K562 (cell line): Measurements from ENCODE around the gene CLIP2. TPM values are rescaled to one million over a fixed set of nuclear protein-coding genes. Genes with fewer than 3 reads are reported as not detected.

ENCODE experiments used
- ARID2 ChIP-seq: fragments of 450-650 bp; IDR thresholded peaks from 2 replicates; pipeline ENCODE4 v1.6.1; 2017; ENCODE audit warnings: antibody characterized with exemption, mild to moderate bottlenecking
- BMI1 ChIP-seq: fragments of 150-350 bp; IDR thresholded peaks from 2 replicates; pipeline ENCODE4 v1.6.1; 2014; ENCODE audit warnings: low read length
- FOXM1 ChIP-seq, 2 experiments: fragments of 450-650 bp in 1 of 2; sonication (generic) in 1 of 2; formaldehyde crosslinking in 1 of 2; IDR thresholded peaks; 2 replicates each; pipeline versions ENCODE4 v1.6.1 to v1.9.0; 2017 to 2022; ENCODE audit warnings: low read depth in 2 of 2, mild to moderate bottlenecking in 2 of 2, missing genetic modification reagents in 1 of 2, moderate library complexity in 1 of 2
- HSF4 ChIP-seq: fragments of 250-450 bp; sonication (Bioruptor Pico); IDR thresholded peaks from 2 replicates; pipeline ENCODE4 v2.1.2; 2022; ENCODE audit warnings: mild to moderate bottlenecking, moderate library complexity, borderline replicate concordance
- NCOA1 ChIP-seq: fragments of 450-650 bp; IDR thresholded peaks from 2 replicates; pipeline ENCODE4 v1.6.1; 2016; ENCODE audit warnings: low read depth
- NR4A1 ChIP-seq, 2 experiments: fragments of 250-450 bp in 1 of 2; fragments of 450-650 bp in 1 of 2; sonication (Bioruptor Pico) in 1 of 2; IDR thresholded peaks; 2 replicates each; pipeline versions ENCODE4 v1.4.0 to v1.6.1; 2016 to 2020; ENCODE audit warnings: mild to moderate bottlenecking in 2 of 2, missing compliant biosample characterization in 1 of 2, missing genetic modification characterization in 1 of 2, moderate library complexity in 1 of 2
- OTX1 ChIP-seq: fragments of 450-650 bp; formaldehyde crosslinking; IDR thresholded peaks from 2 replicates; pipeline ENCODE4 v1.4.0; 2022; ENCODE audit warnings: mild to moderate bottlenecking
- SIX5 ChIP-seq, 2 experiments: IDR thresholded peaks; 2 replicates each; pipeline ENCODE4 v1.6.1; 2011; ENCODE audit warnings: low read length in 2 of 2, borderline replicate concordance in 1 of 2, low read depth in 1 of 2, mild to moderate bottlenecking in 1 of 2, moderate library complexity in 1 of 2; ENCODE audit not compliant: insufficient read depth in 1 of 2
- SP1 ChIP-seq: sonication (generic); formaldehyde crosslinking; IDR thresholded peaks from 2 replicates; pipeline ENCODE4 v1.8.1; 2022; ENCODE audit warnings: mild to moderate bottlenecking, missing genetic modification reagents
- TBL1XR1 ChIP-seq, 2 experiments: IDR thresholded peaks; 2 replicates each; pipeline ENCODE4 v1.6.1; 2012; ENCODE audit warnings: improper control_type of control experiment in 2 of 2, low read length in 2 of 2, mild to moderate bottlenecking in 1 of 2
- TBP ChIP-seq: optimal IDR thresholded peaks from 2 replicates; pipeline ENCODE3; 2011; ENCODE audit warnings: low read depth, low read length, improper control_type of control experiment
- U2AF2 ChIP-seq: fragments of 200-400 bp; formaldehyde crosslinking; optimal IDR thresholded peaks from 2 replicates; pipeline ENCODE3; 2017; ENCODE audit warnings: low read depth, mild to moderate bottlenecking, low read length
- ZFP30 ChIP-seq: fragments of 250-450 bp; sonication (Bioruptor Pico); IDR thresholded peaks from 2 replicates; pipeline ENCODE4 v1.8.0; 2022; ENCODE audit warnings: moderate library complexity, mild to moderate bottlenecking, inconsistent platforms, borderline replicate concordance
- ZNF324 ChIP-seq: fragments of 250-450 bp; sonication (Bioruptor Pico); IDR thresholded peaks from 2 replicates; pipeline ENCODE4 v1.4.0; 2020; ENCODE audit warnings: mild to moderate bottlenecking
- ZNF561 ChIP-seq: fragments of 450-650 bp; formaldehyde crosslinking; conservative IDR thresholded peaks from 2 replicates; pipeline ENCODE4 v1.4.0; 2020; ENCODE audit warnings: mild to moderate bottlenecking, moderate library complexity
- polyA plus RNA-seq, 8 experiments: library from polyadenylated mRNA; depleted of rRNA in 4 of 8; stranded (reverse) in 5 of 8; unstranded in 3 of 8; fragments of >200 nt; fragmentation: Nextera tagmentation in 2 of 8; fragmentation: Illumina TruSeq in 1 of 8; extraction: Ambion mirVana in 2 of 8; extraction: Trizol in 1 of 8; gene quantifications; 2 replicates each; pipeline versions ENCODE4 v1.2.1 to v1.2.3, GENCODE V29; 2011 to 2014; ENCODE audit warnings: inconsistent platforms in 1 of 8, missing spikeins in 1 of 8
- total RNA-seq, 7 experiments: library from RNA; depleted of rRNA in 6 of 7; stranded (reverse); fragments of >200 nt in 6 of 7; fragmentation: Illumina TruSeq in 2 of 7; extraction: Trizol in 2 of 7; gene quantifications; 2 replicates each; pipeline versions ENCODE4 v1.2.1 to v1.2.3, GENCODE V29; 2011 to 2021; ENCODE audit warnings: low replicate concordance in 1 of 7
- TF ChIP-seq, protein P1 (sequence below): fragments of 250-450 bp; sonication (Bioruptor Pico); IDR thresholded peaks from 2 replicates; pipeline ENCODE4 v1.5.0; 2020; ENCODE audit warnings: mild to moderate bottlenecking, borderline replicate concordance
- TF ChIP-seq, protein P2 (sequence below), 2 experiments: fragments of 450-650 bp in 1 of 2; sonication (generic) in 1 of 2; formaldehyde crosslinking in 1 of 2; IDR thresholded peaks in 1 of 2; conservative IDR thresholded peaks in 1 of 2; 2 replicates each; pipeline versions ENCODE4 v1.6.1 to v1.8.1; 2016 to 2023; ENCODE audit warnings: mild to moderate bottlenecking in 2 of 2, moderate library complexity in 2 of 2, inconsistent platforms in 1 of 2, missing genetic modification reagents in 1 of 2
- TF ChIP-seq, protein P3 (sequence below): sonication (generic); formaldehyde crosslinking; IDR thresholded peaks from 2 replicates; pipeline ENCODE4 v1.8.0; 2023; ENCODE audit warnings: missing genetic modification reagents, mild to moderate bottlenecking, borderline replicate concordance

CLIP2 gene
- total and polyA plus RNA-seq, 9 of the 15 experiments (the other 6 are each of a cell fraction or from before 2014, with no cell fraction given) = 0.07 to 5.4 (median 2.1) TPM

DNA sequence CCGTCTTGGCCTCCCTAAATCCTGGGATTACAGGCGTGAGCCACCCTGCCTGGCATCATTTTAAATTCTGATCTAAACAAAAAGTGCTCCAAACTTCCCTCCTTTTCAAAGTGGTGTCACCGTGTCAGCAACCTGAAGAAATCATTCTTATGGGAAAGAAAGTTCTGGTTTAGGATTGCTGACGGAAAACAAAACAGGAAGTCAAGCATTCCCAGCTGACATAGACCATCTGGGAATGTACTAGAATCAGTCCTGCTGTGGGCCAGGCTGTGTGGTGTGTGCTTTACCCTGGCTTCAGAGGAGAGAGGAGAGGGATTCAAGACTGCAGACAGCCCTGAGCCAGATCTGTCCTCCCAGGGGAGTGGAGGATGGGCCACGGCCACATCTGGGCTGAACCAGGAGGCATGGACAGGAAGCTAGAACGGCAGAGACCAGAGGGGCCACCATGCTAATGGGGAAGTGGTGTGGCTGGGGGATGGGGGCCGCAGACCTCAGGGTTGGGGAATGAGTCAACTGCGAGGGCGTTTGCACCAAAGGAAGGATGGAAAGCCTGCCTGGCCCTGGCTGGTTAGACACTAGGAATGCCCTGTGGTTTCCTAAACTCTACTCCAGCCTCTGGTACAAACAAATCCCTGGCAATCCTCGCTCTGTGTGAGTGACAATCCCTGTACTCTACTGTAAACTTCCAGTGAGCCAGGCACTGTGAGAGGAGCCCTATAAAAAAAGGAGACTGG lies 16.7 kb upstream of the CLIP2 start (continued):
- TF ChIP-seq, protein P1, sequence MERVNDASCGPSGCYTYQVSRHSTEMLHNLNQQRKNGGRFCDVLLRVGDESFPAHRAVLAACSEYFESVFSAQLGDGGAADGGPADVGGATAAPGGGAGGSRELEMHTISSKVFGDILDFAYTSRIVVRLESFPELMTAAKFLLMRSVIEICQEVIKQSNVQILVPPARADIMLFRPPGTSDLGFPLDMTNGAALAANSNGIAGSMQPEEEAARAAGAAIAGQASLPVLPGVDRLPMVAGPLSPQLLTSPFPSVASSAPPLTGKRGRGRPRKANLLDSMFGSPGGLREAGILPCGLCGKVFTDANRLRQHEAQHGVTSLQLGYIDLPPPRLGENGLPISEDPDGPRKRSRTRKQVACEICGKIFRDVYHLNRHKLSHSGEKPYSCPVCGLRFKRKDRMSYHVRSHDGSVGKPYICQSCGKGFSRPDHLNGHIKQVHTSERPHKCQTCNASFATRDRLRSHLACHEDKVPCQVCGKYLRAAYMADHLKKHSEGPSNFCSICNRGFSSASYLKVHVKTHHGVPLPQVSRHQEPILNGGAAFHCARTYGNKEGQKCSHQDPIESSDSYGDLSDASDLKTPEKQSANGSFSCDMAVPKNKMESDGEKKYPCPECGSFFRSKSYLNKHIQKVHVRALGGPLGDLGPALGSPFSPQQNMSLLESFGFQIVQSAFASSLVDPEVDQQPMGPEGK (CRISPR knock-in tag) = no peak
- TF ChIP-seq ZNF561 = no peak
- peak; percentile 28 for TF ChIP-seq TBP
- no peak for TF ChIP-seq OTX1 (CRISPR knock-in tag)
- no peak for TF ChIP-seq ZFP30 (CRISPR knock-in tag)
- no peak for TF ChIP-seq U2AF2
- no peak for TF ChIP-seq NR4A1 (CRISPR knock-in tag; IDR thresholded peaks at IDR 0.05)
- no peak for TF ChIP-seq NR4A1 (tag; IDR thresholded peaks at IDR 0.05)
- TF ChIP-seq BMI1 = no peak
- no peak; the same call in 1 of the 2 replicates for TF ChIP-seq SP1 (CRISPR knock-in tag)
- TF ChIP-seq, protein P2, sequence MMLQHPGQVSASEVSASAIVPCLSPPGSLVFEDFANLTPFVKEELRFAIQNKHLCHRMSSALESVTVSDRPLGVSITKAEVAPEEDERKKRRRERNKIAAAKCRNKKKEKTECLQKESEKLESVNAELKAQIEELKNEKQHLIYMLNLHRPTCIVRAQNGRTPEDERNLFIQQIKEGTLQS (IDR thresholded peaks at IDR 0.05) = peak; percentile 76
- TF ChIP-seq, protein P2 (CRISPR knock-in tag; conservative IDR thresholded peaks at IDR 0.05) = no peak
- no peak for TF ChIP-seq FOXM1 (IDR thresholded peaks at IDR 0.05; ENCODE audit: low read depth)
- no peak for TF ChIP-seq FOXM1 (CRISPR knock-in tag; IDR thresholded peaks at IDR 0.05; ENCODE audit: low read depth)
- no peak for TF ChIP-seq SIX5 (IDR thresholded peaks at IDR 0.05; ENCODE audit: borderline replicate concordance in 1 of 2, insufficient read depth in 1 of 2, low read depth in 1 of 2, low read length in 2 of 2)
- TF ChIP-seq, protein P3, sequence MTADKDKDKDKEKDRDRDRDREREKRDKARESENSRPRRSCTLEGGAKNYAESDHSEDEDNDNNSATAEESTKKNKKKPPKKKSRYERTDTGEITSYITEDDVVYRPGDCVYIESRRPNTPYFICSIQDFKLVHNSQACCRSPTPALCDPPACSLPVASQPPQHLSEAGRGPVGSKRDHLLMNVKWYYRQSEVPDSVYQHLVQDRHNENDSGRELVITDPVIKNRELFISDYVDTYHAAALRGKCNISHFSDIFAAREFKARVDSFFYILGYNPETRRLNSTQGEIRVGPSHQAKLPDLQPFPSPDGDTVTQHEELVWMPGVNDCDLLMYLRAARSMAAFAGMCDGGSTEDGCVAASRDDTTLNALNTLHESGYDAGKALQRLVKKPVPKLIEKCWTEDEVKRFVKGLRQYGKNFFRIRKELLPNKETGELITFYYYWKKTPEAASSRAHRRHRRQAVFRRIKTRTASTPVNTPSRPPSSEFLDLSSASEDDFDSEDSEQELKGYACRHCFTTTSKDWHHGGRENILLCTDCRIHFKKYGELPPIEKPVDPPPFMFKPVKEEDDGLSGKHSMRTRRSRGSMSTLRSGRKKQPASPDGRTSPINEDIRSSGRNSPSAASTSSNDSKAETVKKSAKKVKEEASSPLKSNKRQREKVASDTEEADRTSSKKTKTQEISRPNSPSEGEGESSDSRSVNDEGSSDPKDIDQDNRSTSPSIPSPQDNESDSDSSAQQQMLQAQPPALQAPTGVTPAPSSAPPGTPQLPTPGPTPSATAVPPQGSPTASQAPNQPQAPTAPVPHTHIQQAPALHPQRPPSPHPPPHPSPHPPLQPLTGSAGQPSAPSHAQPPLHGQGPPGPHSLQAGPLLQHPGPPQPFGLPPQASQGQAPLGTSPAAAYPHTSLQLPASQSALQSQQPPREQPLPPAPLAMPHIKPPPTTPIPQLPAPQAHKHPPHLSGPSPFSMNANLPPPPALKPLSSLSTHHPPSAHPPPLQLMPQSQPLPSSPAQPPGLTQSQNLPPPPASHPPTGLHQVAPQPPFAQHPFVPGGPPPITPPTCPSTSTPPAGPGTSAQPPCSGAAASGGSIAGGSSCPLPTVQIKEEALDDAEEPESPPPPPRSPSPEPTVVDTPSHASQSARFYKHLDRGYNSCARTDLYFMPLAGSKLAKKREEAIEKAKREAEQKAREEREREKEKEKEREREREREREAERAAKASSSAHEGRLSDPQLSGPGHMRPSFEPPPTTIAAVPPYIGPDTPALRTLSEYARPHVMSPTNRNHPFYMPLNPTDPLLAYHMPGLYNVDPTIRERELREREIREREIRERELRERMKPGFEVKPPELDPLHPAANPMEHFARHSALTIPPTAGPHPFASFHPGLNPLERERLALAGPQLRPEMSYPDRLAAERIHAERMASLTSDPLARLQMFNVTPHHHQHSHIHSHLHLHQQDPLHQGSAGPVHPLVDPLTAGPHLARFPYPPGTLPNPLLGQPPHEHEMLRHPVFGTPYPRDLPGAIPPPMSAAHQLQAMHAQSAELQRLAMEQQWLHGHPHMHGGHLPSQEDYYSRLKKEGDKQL (CRISPR knock-in tag) = no peak
- no peak for TF ChIP-seq TBL1XR1 (IDR thresholded peaks at IDR 0.05; ENCODE audit: low read length in 2 of 2)
- TF ChIP-seq ARID2 = no peak
- TF ChIP-seq ZNF324 (CRISPR knock-in tag) = no peak
- TF ChIP-seq NCOA1 = peak; percentile 56; the same call in 1 of the 2 replicates
- no peak for TF ChIP-seq HSF4 (CRISPR knock-in tag)
